NCI-H526 treated with DMSO at 0.1 percent for 48 hours (cell line): Measurements from ENCODE around the gene BRME1.
"Not testable (repeated sequence)": the region's sequence is repeated elsewhere in the genome, so short reads cannot be mapped to it uniquely, and the experiment has no call there.

ENCODE experiments used
- DNase-seq: peaks from one replicate; lab custom pipeline; 2025; lab: John Stamatoyannopoulos, UW

The BRME1 gene

DNA sequence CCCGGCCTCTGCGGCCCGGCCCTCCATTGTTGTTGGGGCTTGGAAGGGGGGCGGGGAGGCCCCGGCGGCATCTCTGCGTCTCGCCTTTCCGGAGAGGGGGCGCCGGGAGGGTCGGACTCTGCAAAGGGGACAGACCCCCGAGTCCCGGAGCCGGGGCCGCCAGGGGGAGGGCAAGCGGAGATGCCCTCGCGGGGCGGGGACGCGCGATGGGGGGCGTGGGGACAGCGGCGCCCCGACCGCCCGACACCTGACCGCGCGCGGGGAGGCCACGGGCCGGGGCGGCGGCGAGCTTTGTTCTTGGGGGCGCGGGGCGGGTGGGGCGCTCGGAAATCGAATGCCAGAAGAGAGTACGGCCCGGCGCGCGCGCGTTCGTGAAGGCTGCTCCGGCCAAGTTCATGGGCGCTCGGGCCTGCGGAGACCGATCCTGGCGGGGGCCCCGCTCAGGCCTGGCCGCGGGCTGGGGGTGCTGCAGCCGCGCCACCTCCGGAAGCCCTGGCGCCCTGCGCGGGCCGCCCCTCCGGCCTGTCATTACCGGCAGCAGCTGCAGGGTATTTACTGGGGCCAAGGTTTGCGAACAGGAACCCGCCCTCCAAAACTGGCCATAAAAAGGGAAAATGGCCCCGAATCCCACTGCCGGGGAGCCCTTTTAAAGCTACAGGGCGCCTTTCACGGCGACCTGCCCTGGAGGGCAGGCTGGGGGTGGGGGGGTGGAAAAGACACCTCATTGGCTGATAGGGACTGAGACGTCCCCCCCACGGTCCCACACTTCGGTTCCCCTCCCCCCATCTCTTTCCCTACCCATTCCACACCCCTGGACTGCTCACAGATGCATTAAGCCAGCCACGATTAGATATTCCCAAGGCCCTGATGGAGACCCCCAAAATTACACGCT is 40.1 kb downstream of the BRME1 start:
- DNase-seq = no peak

GRCh38 chr19:13864667-13865570 is 41.0 kb downstream of the BRME1 start:
- DNase-seq = no peak

DNA sequence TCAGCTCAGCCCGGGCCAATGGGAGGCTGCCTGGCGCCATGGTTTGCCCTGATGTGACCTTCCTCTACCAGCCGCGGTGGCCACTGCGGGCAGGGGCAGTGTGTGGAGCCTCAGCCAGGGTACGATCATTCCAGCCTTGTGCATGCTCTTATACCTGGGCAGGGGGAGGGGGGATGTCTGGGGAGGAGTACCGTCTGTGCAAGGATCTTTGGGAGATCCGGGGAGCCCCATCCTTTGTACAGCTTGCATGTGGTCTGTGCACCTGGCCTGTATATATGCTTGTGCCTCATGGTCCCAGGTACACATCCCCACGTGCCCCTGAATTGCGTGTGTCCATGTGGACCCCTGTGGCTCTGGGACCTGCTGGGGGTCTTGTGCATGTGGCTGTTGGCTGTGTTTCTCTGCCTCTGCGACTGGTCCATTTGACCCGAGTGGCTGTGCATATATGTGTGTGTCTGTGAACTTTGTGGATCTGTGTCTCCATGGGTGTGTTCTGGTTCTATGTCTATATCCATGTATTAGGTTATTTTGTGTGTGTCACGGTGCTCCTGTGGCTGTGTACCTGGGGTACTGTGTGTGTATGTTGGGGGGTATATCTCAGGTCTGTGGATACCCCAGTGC is 41.8 kb downstream of the BRME1 start:
- no peak for DNase-seq

- DNase-seq = no peak
Observed at GRCh38 chr19:13861714-13862531, 44.0 kb downstream of the BRME1 start.

DNA sequence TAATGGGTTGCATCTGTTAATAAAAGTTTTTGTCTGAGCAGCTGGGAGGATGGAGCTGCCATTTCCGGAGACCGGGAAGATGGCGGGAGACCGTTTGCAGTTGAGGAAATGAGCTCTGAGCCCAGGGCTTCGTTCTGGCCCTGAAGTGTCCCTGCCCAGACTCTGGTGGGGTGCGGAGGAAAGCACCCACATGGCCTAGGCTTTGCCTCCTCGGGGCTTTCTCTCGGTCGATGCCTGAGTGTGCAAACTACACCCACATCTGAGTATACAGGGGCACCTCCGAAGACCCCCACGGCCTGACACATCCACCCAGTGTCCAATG is 44.6 kb downstream of the BRME1 start:
- no peak for DNase-seq

GRCh38 chr19:13860679-13861391 is 45.1 kb downstream of the BRME1 start:
- DNase-seq = no peak

DNA sequence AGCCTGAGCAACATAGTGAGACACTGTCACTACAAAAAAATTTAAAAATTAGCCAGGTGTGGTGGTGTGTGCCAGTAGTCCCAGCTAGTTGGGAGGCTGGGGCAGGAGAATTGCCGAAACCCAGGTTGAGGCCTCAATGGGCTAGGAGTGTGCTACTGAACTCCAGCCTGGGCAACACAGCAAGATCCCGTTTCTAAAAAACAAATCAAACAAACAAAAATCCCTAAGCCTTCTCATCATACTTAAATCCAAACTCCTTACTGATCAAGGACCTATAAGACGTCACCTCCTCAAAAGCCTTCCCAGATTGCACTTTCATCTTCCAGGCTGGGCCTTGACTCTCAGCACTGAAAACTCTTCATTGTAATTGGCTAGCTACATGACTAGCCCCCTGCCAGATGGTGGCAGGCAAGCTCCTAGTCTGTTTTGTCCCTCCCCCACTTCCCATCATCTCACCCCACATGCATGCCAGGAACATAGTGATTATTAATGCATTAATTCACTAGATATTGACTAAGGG is 46.5 kb downstream of the BRME1 start:
- no peak for DNase-seq

DNA sequence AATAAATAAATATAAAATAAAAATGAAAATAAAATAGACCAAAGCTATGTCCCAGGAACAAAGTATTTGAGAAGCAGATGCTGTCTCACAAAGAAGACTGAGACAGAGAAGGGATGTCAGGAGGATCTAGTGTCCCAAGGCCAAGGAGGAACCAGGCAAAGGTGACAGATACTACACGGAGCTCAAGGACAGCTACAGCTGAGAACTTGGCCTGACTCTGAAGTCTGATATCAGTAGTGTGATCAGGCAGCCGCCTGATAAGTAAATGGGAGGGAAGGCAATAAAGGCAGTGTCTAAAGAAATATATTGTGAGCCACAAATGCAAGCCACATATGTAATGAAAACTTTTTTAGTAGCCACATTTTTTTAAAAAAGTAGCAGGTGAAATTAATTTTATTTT is 49.4 kb downstream of the BRME1 start:
- no peak for DNase-seq

DNA sequence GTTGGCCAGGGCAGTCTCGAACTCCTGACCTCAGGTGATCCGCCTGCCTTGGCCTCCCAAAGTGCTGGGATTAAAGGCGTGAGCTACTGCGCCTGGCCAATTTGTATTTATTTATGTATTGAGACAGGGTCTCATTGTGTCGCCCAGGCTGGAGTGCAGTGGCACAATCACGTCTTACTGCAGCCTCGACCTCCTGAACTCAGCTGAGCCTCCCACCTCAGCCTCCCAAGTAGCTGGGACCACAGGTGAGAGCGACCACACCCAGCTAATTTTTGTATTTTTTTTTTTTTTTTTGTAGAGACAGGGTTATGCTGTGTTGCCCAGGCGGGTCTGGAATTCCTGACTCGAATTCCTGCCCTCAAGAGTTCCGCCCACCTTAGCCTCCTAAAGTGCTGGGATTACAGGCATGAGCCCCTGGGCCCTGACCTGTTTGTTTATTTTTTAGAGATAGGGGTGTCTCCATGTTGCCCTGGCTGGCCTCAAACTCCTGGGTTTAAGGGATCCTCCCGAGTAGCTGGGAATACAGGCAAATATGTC is 53.7 kb downstream of the BRME1 start:
- not testable (repeated sequence) for DNase-seq

DNA sequence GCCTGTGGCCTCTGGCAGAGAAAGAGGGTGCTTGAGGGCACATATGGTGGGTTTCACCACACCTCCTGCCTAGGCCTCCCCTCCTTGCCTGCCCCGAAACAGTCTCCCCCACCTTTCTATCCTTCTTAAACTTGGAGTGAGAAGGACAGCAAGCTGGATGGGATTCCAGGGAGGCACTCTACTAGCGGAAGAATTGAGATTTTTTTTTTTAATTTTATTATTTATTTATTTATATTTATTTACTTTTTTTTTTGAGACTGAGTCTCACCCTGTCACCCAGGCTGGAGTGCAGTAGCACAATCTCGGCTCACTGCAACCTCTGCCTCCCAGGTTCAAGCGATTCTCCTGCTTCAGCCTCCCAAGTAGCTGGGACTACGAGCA is 54.2 kb downstream of the BRME1 start:
- DNase-seq = not testable (repeated sequence)

DNA sequence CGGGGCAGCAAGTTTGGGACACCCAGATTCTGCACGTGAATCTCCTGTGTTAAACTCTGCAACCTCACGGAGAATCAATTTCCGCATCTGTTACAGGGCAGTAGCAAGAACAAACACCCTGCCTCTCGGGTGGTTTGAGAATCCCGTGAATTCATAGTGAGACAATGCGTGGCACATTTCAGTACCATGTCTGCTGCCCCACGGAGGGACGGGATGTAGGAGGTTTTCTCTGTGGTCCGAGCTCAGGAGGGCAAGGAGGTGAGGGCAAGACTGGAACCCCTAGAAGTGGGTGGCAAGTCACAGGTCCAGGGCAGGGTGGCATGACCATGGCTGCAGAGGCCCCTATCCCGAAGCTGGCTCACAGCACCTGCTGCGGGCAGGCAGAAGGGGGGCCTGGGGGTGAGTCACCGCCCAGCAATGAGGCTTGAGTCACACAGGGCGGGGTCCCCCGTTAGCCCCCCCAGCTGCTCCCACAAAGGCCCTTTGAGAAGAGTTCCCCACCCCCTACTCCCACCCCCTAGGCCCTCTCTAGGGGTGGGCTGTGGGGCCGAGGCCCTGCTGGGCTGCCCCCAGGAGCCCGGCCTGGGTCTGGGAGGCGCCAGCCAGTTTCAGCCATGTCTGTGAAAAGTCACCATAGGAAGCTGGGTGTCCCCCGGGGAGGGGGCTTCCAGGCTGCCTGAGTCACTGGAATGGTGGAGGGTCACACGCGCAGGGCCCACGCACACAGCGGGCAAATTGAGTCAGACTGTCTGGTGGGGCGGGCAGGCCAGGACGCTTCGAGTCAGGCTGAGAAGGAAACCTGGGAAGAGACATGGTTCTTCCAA is 54.8 kb downstream of the BRME1 start:
- no peak for DNase-seq

DNA sequence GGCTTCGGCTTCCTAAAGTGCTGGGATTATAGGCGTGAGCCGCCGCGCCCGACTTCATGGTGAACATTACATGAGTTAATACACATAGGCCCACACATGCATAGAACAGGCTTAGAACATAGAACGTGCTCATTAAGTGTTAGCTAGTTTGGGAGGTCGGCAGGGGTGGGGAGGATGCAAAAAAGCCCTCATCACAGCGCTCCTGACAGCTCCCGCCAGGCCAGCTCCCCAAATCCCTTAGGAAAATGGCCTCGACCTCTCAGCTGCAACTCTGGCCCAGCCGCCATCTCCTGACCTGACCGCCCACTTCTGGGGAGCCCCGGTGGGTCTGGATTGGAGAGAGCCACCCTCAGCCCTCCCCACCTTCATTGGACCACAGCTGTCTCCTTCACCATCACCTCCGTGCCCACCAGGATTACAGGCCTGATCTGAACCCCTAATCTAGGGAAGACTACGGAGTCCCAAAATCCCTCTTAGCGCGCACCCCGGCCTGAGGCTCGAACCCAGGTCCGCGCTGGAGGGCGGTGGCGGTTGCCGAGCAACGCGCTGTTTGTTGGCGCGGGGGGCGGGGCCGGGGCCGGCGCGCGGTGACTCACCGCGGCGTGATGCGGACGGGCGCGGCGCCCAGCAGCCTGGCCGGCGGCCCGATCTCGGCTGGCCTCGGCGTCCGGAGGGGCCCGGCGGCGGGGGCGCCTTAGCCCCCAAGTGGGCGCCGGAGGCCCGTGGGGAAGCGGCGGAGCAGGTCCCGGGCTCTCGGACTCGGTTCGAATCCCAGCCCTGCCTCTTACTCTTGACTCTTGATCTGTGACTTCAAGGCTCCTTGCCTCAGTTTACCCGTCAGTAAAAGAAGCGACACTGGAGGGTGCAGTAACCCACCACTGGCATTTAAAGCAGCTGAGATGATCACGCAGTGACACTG is 55.7 kb downstream of the BRME1 start:
- DNase-seq = no peak

DNA sequence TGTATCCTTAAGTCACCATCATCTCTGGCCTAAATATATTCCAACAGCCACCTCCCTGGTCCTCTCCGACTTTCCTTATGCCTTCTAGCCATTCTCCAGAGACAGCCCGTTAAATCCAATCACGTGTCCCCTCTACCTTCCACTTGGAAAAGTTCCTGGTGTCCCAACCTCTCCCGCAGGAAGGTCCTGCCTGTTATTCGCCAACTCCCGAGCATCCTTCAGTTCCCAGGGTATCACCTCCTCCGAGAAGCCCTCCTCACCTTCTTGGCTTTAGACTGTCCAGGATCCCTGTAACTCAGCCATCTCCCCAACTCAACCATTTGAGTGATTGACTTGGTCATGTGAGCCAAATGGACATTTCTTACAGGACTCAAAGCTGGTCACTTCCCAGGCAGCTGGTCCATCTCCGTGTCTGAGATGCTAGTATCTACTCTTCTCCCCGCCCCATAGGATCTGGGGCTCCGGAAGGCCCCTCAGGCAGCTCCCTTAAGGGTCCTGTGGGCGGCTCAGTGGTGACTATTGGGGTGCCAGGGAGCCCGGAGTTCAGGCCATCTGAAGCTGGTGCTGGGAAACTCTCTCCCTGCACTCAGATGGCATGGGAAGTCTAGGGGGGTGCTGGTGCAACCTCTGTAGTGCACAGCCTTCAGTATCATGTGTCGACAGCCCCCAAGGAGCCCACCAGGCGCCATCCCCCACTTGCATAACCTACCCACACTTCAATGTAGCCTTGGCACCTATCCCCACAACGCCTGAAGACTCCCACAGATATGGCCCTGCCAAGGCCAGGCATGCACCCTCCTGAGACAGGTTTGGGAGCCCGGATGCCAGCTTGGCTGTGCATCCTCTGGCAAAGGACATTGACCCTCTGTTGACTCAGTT is 56.9 kb downstream of the BRME1 start:
- DNase-seq = no peak

DNA sequence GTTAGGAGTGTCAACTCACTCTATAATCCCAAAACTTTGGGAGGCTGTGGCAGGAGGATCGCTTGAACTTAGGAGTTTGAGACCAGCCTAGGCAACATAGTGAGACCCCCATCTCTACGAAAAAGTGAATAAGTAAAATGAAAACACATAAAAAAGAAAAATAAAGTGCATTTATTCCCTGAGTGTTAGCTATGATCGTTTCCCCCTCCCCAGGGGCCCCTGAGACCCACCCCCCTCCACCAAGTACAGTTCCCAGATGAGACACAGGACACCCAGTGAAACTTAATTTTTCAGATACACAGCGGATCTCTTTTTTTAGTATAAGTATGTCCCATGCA is 57.6 kb downstream of the BRME1 start:
- DNase-seq = no peak

- no peak for DNase-seq
Observed at GRCh38 chr19:13847407-13848339, 58.2 kb downstream of the BRME1 start.

DNA sequence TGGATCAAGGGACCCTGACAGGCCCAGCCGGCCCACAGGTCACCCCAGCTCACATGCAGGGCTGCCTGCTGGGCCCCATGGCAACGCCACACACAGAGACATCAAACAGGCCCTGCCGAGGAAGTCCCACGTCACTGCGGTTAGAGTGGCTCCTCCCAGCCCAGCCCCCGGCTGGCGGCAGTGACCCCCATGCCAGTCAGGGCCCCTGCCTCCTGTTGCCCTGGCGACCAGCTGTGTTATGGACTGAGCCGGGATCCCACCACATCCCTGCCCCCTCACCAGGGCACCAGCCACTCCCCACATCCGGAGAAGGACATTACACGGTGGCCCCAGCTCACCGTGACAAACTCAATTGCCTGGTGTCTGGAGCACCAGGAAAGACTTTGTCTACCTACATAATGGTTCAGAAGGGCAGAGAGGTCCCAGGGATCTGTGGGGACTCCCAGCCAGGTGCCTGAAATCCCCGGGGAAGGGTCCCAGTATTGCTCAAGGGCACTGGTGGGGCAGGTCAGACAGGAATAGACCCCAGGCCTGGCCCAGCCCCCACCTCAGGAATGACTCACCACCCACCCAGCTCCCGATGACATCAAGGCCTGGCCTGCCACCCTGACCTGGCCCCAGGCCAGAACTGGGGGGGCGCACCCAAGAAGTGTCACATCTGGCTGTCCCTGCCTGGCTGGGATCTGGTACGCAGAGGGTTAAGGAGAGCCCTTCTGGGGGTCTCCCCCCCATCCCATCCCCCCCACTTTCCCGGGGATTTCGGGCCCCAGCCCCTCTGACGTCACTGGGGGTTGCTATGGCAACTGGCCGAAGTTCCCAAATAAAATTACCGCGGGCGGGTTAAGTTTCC is 59.1 kb downstream of the BRME1 start:
- DNase-seq = no peak
